Esophagus muscularis mucosa (tissue), 4 donors: Measurements from ENCODE around the gene ZNF683.

Experiments
- CTCF ChIP-seq, 3 experiments: fragments of 200-600 bp in 2 of 3; fragments of 450-650 bp in 1 of 3; sonication (generic) in 2 of 3; IDR thresholded peaks; one replicate each; pipeline ENCODE4 v1.5.1; 2017 to 2019; ENCODE audit warnings: antibody characterized with exemption in 3 of 3, mild to moderate bottlenecking in 2 of 3, moderate library complexity in 1 of 3
- EP300 ChIP-seq: sonication (generic); formaldehyde crosslinking; IDR thresholded peaks from one replicate; pipeline ENCODE4 v1.6.1; 2017; ENCODE audit warnings: antibody characterized with exemption
- POLR2A ChIP-seq: fragments of 450-650 bp; IDR thresholded peaks from one replicate; pipeline ENCODE4 v1.6.1; 2017; ENCODE audit warnings: antibody characterized with exemption, moderate library complexity, mild to moderate bottlenecking, low read depth
- POLR2AphosphoS5 ChIP-seq, 2 donors: sonication (generic); formaldehyde crosslinking; IDR thresholded peaks; one replicate each; pipeline ENCODE4 v1.6.1; 2017; ENCODE audit warnings: antibody characterized with exemption in 2 of 2

- no peak for TF ChIP-seq EP300
- no peak for TF ChIP-seq CTCF (IDR thresholded peaks at IDR 0.05)
- no peak for TF ChIP-seq POLR2A
- no peak for TF ChIP-seq POLR2AphosphoS5 (IDR thresholded peaks at IDR 0.05)
These were observed 46.4 kb upstream of the ZNF683 start for GRCh38 chr1:26418865-26419349.
